ENCODE data around the gene MRPL12.

The MRPL12 gene

GRCh38 chr17:81700353-81701287 lies 2.5 kb upstream of the MRPL12 start:
- no peak overlapping the region for H3K4me3 ChIP-seq (replicated peaks; ENCODE audit: low read depth, low read length)
- no peak for TF ChIP-seq CTCF (IDR thresholded peaks at IDR 0.05; ENCODE audit: low read length, missing control alignments)
- no peak for DNase-seq (ENCODE audit: low read depth)

- DNase-seq (ENCODE audit: low read depth), result no peak
- TF ChIP-seq CTCF (IDR thresholded peaks at IDR 0.05; ENCODE audit: low read length, missing control alignments), result no peak
- peak overlapping the region; percentile 88 for H3K4me3 ChIP-seq (replicated peaks; ENCODE audit: low read depth, low read length)
These were observed 1.7 kb upstream of the MRPL12 start for GRCh38 chr17:81701288-81702071.

GRCh38 chr17:81703747-81704654 lies 834 bp downstream of the MRPL12 start:
- no peak for TF ChIP-seq CTCF (IDR thresholded peaks at IDR 0.05; ENCODE audit: low read length, missing control alignments)
- H3K4me3 ChIP-seq (replicated peaks; ENCODE audit: low read depth, low read length), result peak overlapping the region; percentile 88
- DNase-seq (ENCODE audit: low read depth), result no peak

- no peak for DNase-seq (ENCODE audit: low read depth)
- TF ChIP-seq CTCF (IDR thresholded peaks at IDR 0.05; ENCODE audit: low read length, missing control alignments), result no peak
- H3K4me3 ChIP-seq (replicated peaks; ENCODE audit: low read depth, low read length), result no peak overlapping the region
These were observed 2.5 kb downstream of the MRPL12 start for GRCh38 chr17:81705518-81706231.

- DNase-seq (ENCODE audit: low read depth), result no peak
- H3K4me3 ChIP-seq (replicated peaks; ENCODE audit: low read depth, low read length), result no peak overlapping the region
- no peak for TF ChIP-seq CTCF (IDR thresholded peaks at IDR 0.05; ENCODE audit: low read length, missing control alignments)
These were observed 3.1 kb downstream of the MRPL12 start for GRCh38 chr17:81706232-81706611.
